Activated CD8-positive, alpha-beta memory T cell treated with anti-CD3 and anti-CD28 coated beads for 1 hour (primary cell): Measurements from ENCODE around the gene CARMIL1.

Experiments
- DNase-seq, 2 donors: peaks; one replicate each; pipeline ENCODE4 v3.0.0-alpha.2; 2020; ENCODE audit warnings: low read depth in 1 of 2; ENCODE audit errors: extremely low read depth in 1 of 2

Gene CARMIL1

GRCh38 chr6:25637960-25638434 lies 358.8 kb downstream of the CARMIL1 start:
- DNase-seq, result no peak

- DNase-seq, result no peak
These were observed 360.5 kb downstream of the CARMIL1 start for GRCh38 chr6:25639653-25640052.

GRCh38 chr6:25640446-25640845 lies 361.3 kb downstream of the CARMIL1 start:
- DNase-seq, result no peak

- no peak for DNase-seq
These were observed 361.7 kb downstream of the CARMIL1 start for GRCh38 chr6:25640891-25641290.

- DNase-seq, result no peak
These were observed 362.2 kb downstream of the CARMIL1 start for GRCh38 chr6:25641377-25641776.

- DNase-seq, result no peak
These were observed 362.9 kb downstream of the CARMIL1 start for GRCh38 chr6:25641940-25642666.

GRCh38 chr6:25642667-25643328 lies 363.6 kb downstream of the CARMIL1 start:
- DNase-seq, result no peak

GRCh38 chr6:25645916-25646315 lies 366.7 kb downstream of the CARMIL1 start:
- DNase-seq, result no peak

- no peak for DNase-seq
These were observed 370.4 kb downstream of the CARMIL1 start for GRCh38 chr6:25649611-25650010.

- peak in 1 of 2 donors; percentile 3 for DNase-seq
These were observed 372.9 kb downstream of the CARMIL1 start, which contains the start of gene SCGN for GRCh38 chr6:25652007-25652515. TSS of gene SCGN (plus strand) at chr6:25652215. CDS start at chr6:25652404, 189 bp downstream.

GRCh38 chr6:25655723-25656122 lies 376.5 kb downstream of the CARMIL1 start:
- DNase-seq, result no peak

GRCh38 chr6:25659633-25660368 lies 380.6 kb downstream of the CARMIL1 start:
- no peak for DNase-seq

- no peak for DNase-seq
These were observed 381.3 kb downstream of the CARMIL1 start for GRCh38 chr6:25660512-25660911.

GRCh38 chr6:25661129-25661779 lies 382.1 kb downstream of the CARMIL1 start:
- DNase-seq, result no peak

- no peak for DNase-seq
These were observed 386.3 kb downstream of the CARMIL1 start for GRCh38 chr6:25665455-25665854.

GRCh38 chr6:25669413-25669812 lies 390.2 kb downstream of the CARMIL1 start:
- DNase-seq, result no peak
